ENCODE data around the gene PPP6R1.

DNA sequence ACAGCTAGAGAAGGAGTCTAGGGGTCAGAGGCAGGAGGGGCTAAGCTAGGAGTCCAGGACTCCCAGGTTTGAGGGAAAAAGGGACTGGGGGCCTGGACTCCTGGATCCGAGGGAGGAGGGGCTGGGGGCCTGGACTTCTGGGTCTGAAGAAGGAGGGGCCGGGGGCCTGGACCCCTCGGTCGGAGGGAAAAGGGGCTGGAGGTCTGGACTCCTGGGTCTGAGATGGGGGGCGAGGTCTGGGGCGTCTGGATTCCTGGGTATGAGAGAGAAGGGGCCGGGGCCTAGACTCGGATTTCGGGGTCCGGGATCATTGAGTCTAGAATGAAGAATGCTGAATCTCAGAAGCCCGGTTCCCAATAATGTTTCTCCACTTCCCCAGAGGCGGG is 43.5 kb upstream of the PPP6R1 start:
- TF ChIP-seq CTCF (conservative IDR thresholded peaks at IDR 0.05; ENCODE audit: low read length) (no peak), EZH2phosphoT487 (IDR thresholded peaks at IDR 0.05; ENCODE audit: borderline replicate concordance, low read depth, low read length) (no peak)

Measured in OCI-LY7 (cell line).